OCI-LY1 (cell line): Measurements from ENCODE around the gene ZXDB.

Source experiments
- EZH2 ChIP-seq: fragments of 200-600 bp; sonication (generic), shearing (Covaris generic); IDR thresholded peaks from 2 replicates; pipeline ENCODE4 v1.8.0; 2017; ENCODE audit warnings: borderline replicate concordance, mixed run types, mild to moderate bottlenecking, antibody characterized with exemption, low read length, moderate library complexity, mixed read lengths
- TF ChIP-seq, protein P1 (sequence below): fragments of 200-600 bp; sonication (generic), shearing (Covaris generic); IDR thresholded peaks from 2 replicates; pipeline ENCODE4 v1.5.1; 2017; ENCODE audit warnings: mild to moderate bottlenecking, antibody characterized with exemption, low read length, moderate library complexity, mixed read lengths

DNA sequence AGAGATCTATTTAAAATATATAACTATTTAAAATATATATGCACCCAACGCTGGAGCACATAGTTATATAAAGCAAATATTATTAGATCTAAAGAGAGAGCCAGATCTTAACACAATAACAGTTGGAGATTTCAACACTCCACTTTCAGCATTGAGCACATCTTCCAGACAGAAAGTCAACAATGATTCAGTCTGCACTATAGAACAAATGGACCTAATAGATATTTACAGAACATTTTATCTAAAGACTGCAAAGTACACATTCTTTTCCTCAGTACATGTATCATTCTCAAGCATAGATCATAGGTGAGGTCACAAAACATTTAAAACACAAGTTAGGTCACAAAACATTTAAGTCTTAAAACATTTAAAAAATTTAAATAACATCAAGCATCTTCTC lies 51.9 kb downstream of the ZXDB start:
- TF ChIP-seq, protein P1, sequence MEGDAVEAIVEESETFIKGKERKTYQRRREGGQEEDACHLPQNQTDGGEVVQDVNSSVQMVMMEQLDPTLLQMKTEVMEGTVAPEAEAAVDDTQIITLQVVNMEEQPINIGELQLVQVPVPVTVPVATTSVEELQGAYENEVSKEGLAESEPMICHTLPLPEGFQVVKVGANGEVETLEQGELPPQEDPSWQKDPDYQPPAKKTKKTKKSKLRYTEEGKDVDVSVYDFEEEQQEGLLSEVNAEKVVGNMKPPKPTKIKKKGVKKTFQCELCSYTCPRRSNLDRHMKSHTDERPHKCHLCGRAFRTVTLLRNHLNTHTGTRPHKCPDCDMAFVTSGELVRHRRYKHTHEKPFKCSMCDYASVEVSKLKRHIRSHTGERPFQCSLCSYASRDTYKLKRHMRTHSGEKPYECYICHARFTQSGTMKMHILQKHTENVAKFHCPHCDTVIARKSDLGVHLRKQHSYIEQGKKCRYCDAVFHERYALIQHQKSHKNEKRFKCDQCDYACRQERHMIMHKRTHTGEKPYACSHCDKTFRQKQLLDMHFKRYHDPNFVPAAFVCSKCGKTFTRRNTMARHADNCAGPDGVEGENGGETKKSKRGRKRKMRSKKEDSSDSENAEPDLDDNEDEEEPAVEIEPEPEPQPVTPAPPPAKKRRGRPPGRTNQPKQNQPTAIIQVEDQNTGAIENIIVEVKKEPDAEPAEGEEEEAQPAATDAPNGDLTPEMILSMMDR: no peak
- no peak for TF ChIP-seq EZH2
